Measurements from ENCODE around the gene MAGI1.

MAGI1 gene

DNA sequence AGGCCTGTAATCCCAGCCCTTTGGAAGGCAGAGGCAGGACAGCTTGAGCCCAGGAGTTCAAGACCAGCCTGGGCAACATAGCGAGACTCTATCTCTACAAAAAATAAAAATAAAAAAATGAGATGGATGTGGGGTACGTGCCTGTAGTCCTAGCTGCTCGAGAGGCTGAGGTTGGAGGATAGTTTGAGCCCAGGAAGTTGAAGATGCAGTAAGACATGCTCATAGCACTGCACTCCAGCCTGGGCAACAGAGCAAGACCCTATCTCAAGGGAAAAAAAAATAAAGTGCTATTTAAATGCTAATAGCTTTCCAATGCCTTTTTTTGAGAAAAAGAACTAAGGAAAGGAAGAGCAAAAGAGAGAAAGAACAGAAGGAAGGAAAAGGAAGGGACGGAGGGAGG lies 94.5 kb downstream of the MAGI1 start:
- no peak for DNase-seq

GRCh38 chr3:65939801-65940246 lies 98.9 kb downstream of the MAGI1 start:
- no peak for DNase-seq

DNA sequence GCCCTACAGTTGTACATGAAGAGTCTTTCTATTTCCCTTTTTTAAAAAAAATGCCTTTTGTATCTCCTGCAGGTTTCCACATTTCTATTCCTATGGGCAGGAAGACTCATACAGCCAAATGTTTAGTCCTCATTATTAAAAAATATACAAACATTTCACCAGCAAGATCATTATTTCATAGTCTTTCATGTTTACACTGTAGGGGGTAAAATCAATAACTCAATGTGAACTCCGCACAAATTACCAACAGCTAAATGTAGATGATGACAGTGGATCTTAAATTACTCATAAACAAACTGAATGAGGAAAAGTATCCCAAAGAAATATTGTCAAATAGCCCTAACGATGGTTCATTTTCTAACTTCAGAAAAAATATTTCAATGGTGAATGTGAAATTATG lies 99.5 kb downstream of the MAGI1 start:
- no peak for DNase-seq

DNA sequence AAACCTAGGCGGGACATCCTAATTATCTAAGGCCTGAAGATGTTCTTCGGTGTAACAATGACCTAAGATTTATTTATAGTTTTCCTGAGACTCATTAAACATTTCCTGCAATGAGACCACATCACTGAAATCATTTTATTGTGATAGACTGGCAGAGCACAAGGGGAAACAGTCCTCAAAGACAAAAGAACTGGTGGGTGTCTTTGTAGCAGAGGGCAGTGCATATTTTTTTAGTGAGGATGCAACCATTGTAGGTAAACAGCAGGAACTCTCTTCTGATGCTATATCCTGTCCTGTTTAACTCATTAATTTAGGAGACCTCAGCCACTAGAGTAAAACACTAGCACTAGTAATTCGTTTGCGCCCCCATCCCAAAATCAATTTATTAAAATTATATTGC lies 100.0 kb downstream of the MAGI1 start:
- no peak for DNase-seq

- DNase-seq: no peak
Measured at GRCh38 chr3:65938147-65938546, 100.6 kb downstream of the MAGI1 start.

DNA sequence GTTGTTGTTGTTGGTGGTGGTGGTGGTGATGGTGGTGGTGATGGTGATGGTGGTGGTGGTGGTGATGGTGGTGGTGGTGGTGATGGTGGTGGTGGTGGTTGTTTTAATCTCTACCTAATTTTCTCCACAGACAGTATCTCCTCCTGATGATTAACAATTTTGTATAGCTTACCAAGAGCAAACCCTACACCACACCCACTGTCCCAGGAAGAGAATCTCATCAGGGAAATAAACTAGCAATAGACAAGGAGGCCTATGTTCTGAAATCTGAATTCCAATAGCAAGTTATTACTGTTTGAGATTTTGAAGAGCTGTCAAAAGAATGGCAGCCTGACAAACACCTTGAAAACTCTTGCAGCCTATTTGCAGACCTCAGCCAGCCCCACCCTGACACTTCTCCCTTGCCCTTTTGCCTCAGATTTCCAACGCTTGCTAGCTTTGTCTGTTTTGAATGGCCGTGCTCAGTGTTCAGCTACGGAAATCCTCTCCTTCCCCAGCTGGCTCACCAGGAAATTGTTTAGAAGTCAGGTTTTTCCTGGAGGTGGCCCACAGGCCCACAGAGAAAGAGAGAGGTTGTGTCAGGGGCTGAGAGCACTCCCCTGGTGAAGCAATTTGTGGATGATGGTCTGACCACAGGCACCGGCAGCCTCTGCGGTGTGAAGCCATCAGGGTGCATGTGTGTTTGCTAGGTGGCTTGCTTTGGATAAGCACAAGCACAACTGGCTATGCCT lies 101.6 kb downstream of the MAGI1 start:
- no peak for DNase-seq

- no peak for DNase-seq
Measured at GRCh38 chr3:65935724-65936123, 103.0 kb downstream of the MAGI1 start.

DNA sequence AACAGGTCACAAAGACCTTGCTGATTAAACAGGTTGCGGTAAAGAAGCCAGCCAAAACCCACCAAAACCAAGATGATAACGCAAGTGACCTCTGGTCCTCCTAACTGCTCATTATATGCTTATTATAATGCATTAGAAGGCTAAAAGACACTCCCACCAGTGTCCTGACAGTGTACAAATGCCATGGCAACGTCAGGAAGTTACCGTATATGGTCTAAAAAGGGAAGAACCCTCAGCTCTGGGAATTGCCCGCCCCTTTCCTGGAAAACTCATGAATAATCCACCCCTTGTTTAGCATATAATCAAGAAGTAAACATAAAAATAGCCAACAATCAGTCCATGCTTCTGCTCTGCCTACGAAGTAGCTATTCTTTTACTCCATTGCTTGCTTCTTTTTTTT lies 108.1 kb downstream of the MAGI1 start:
- DNase-seq: no peak

GRCh38 chr3:65928110-65928509 lies 110.6 kb downstream of the MAGI1 start:
- no peak for DNase-seq

DNA sequence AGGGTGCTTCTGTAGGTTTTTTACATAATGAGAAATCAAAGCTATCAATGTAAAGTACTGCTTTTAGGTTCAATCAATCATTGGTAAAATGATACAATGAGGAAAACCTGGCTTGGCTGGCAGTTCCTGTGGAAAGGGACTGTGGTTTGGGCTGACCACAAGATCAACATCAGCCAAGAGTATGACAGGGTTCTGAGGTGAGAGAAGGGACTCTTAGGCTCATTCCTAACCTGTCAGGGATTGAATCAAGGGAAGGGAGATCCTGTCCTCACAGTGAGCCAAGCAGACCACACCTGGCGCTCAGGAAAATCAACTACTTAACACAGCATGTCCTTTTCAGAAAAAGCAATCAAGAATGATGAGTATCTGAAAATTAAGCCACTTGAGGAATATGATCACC lies 111.1 kb downstream of the MAGI1 start:
- DNase-seq: no peak

DNA sequence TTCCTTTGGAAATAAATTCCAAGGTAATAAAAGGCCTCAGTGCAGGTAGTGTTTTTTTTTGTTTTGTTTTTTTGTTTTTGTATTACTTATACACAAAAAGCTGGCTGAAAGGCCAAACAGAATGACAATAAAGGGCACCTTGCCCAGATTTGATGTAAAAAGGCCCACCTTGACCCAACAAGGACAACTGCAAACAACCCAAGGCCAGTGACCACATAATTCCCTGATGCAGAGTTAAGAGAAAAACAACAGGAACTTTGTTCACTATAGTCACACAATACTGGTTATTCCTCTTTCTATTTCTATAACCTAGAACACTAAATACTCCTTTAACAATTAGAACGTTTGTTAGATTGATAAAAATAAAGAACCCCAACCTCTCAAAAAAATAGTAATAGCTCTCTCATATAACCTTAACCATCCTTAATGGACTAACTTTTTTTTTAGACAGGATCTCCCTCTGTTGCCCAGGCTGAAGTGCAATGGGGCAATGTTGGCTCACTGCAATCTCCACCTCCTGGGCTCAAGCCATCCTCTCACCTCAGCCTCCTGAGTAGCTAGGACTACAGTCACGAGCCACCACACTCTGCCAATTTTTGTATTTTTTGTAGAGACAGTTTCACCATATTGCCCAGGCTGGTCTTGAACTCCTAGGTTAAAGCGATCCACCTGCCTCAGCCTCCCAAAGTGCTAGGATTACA lies 113.3 kb downstream of the MAGI1 start:
- no peak for DNase-seq

GRCh38 chr3:65924762-65925161 lies 114.0 kb downstream of the MAGI1 start:
- no peak for DNase-seq

DNA sequence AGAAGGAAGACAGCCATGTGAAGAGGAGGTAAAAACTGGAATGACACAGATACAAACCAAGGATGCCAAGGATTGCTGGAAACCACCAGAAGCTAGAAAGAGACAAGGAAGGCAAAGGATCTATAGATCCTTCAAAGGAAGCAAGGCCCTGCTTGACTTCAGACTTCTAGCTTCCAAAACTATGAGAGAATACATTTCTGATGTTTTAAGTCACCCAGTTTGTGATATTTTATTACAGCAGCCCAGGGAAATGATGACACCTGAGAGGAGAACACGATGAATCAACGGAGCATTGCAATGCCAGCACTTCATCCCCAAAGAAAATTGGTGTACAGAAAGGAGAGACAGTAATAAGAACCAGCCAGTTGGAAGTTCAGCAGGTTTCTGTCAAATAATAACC lies 116.3 kb downstream of the MAGI1 start:
- no peak for DNase-seq

GRCh38 chr3:65919826-65920225 lies 118.9 kb downstream of the MAGI1 start:
- DNase-seq: no peak

DNA sequence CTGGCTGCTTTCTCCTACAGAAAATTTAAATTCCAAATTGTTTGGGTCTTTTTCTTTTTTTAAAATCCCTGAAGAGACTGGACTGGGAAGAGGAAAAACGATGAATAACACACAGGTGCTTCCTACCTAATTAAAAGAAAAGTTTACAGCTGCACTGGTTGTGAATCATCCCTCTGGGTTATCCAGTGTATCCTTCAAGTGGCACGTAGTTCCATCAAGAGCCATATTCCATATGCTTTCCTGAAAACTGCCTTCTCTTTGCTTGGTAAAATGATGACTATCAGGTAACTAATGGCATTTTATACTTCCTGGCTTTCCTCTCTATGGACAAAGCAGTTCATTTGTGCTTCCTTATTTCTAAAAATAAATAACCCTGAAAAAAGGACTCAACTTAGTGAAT lies 123.2 kb downstream of the MAGI1 start:
- no peak for DNase-seq

GRCh38 chr3:65914740-65915367 lies 123.9 kb downstream of the MAGI1 start:
- DNase-seq: no peak

- no peak for DNase-seq
Measured at GRCh38 chr3:65914032-65914739, 124.5 kb downstream of the MAGI1 start.

DNA sequence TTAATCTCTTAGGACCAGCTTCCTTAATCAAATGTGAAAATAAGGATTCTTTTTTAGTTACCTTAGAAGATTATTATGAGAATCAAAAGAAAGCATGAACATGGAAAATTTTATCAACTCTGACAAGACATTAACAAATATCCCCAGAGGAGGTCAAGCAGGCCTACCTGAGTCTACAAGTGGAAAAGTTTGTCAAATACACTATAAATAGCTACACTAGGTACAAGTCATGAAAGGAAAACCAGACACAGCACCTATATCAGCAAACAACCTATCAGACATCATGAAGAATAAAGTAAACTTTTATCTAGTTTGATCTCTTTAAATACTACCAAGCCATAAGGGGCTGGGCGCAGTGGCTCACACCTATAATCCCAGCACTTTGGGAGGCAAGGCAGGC lies 126.1 kb downstream of the MAGI1 start:
- no peak for DNase-seq

DNA sequence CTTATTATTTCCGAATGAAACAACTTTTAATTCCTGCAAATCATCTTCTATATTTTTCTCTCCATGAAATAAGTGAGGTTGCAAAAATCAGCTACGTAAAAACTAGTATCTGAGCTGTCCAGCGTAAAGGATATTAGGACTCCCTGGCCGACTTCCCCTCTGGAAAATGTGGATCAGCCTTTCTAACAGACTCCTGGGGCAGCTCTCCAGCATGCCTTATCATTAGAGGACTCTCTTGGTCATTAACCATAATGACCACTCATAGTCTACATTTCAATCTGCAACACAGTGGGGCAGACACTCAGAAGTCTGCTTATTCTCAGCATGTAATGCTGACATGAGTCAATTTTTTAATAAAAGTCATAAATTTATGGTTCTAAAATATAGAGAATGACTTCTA lies 130.1 kb downstream of the MAGI1 start:
- no peak for DNase-seq

- DNase-seq: no peak
Measured at GRCh38 chr3:65907232-65908130, 131.2 kb downstream of the MAGI1 start.

GRCh38 chr3:65905771-65906170 lies 132.9 kb downstream of the MAGI1 start:
- DNase-seq: no peak

- no peak for DNase-seq
Measured at GRCh38 chr3:65904016-65904415, 134.7 kb downstream of the MAGI1 start.

Data from effector CD4-positive, alpha-beta T cell (primary cell).